ENCODE measurements around the gene DSTN.

DNA sequence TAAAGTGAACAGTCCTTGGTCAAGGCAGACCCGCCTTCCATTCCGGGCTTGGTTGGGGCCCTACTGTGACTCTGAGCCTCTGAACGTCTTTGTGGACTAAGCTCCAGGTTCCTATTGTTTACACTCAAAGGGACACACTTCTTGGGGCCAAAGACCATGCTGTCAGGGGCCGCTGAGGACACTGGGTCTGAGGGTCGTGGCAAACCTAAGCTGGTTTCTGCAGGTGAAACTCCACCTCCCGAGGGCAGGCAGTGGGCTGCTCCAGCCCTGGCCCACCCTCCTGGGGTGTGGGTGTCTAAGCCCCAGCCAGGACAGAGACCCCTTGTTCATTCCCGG is 43.1 kb downstream of the DSTN start:
- TF ChIP-seq, protein P1, sequence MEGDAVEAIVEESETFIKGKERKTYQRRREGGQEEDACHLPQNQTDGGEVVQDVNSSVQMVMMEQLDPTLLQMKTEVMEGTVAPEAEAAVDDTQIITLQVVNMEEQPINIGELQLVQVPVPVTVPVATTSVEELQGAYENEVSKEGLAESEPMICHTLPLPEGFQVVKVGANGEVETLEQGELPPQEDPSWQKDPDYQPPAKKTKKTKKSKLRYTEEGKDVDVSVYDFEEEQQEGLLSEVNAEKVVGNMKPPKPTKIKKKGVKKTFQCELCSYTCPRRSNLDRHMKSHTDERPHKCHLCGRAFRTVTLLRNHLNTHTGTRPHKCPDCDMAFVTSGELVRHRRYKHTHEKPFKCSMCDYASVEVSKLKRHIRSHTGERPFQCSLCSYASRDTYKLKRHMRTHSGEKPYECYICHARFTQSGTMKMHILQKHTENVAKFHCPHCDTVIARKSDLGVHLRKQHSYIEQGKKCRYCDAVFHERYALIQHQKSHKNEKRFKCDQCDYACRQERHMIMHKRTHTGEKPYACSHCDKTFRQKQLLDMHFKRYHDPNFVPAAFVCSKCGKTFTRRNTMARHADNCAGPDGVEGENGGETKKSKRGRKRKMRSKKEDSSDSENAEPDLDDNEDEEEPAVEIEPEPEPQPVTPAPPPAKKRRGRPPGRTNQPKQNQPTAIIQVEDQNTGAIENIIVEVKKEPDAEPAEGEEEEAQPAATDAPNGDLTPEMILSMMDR (conservative IDR thresholded peaks at IDR 0.05; ENCODE audit: low read depth, low read length), result no peak
- no peak for TF ChIP-seq ELK1 (IDR thresholded peaks at IDR 0.05; ENCODE audit: borderline replicate concordance, low read depth, low read length)
- no peak for TF ChIP-seq CEBPB (IDR thresholded peaks at IDR 0.05; ENCODE audit: low read depth, low read length)
- no peak for TF ChIP-seq USF2 (IDR thresholded peaks at IDR 0.05; ENCODE audit: low read depth, low read length)
